GM23338 (cell line): ENCODE measurements around the gene CELA2A. TPM values are rescaled to one million over a fixed set of nuclear protein-coding genes. Genes with fewer than 3 reads are reported as not detected.

Experiments
- ATAC-seq: fragments of 200-7000 bp; cut with Tn5 transposase; 3 replicates; pipeline ENCODE4 v1.9.1; 2020
- DNase-seq: peaks from one replicate; pipeline ENCODE4 v3.0.0-alpha.2; 2015; ENCODE audit warnings: low spot score
- H2AFZ ChIP-seq: fragments of 200-600 bp; sonication (generic); 2 replicates; pipeline ENCODE4 v1.8.0; 2016; ENCODE audit warnings: antibody characterized with exemption, mild to moderate bottlenecking, moderate library complexity
- H3F3A ChIP-seq: fragments of 200-600 bp; sonication (generic); replicated peaks from 2 replicates; pipeline ENCODE4 v1.8.0; 2017; ENCODE audit warnings: antibody characterized with exemption, mixed run types, low read depth
- H3K27ac ChIP-seq: fragments of 200-600 bp; sonication (generic); 2 replicates; pipeline ENCODE4 v1.6.1; 2016; ENCODE audit warnings: low read depth
- H3K27me3 ChIP-seq: fragments of 200-600 bp; sonication (generic); 2 replicates; pipeline ENCODE4 v1.8.0; 2016; ENCODE audit warnings: mild to moderate bottlenecking, mixed run types, moderate library complexity; ENCODE audit not compliant: insufficient read depth
- H3K36me3 ChIP-seq: fragments of 200-600 bp; sonication (generic); 2 replicates; pipeline ENCODE4 v1.8.0; 2016; ENCODE audit warnings: mild to moderate bottlenecking; ENCODE audit not compliant: insufficient read depth
- H3K4me1 ChIP-seq: fragments of 200-600 bp; sonication (generic); 2 replicates; pipeline ENCODE4 v1.8.0; 2016; ENCODE audit warnings: mild to moderate bottlenecking, moderate library complexity; ENCODE audit not compliant: insufficient read depth
- H3K4me2 ChIP-seq: fragments of 200-600 bp; sonication (generic); 2 replicates; pipeline ENCODE4 v1.7.1; 2017; ENCODE audit warnings: mixed run types
- H3K4me3 ChIP-seq: fragments of 200-600 bp; sonication (generic); 2 replicates; pipeline ENCODE4 v1.6.1; 2016; ENCODE audit warnings: mixed run types
- H3K79me2 ChIP-seq: fragments of 200-600 bp; sonication (generic); replicated peaks from 2 replicates; pipeline ENCODE4 v1.8.0; 2017; ENCODE audit warnings: mild to moderate bottlenecking; ENCODE audit not compliant: insufficient read depth
- H3K9me2 ChIP-seq: fragments of 200-600 bp; sonication (generic); 2 replicates; pipeline ENCODE4 v1.8.0; 2017; ENCODE audit not compliant: insufficient read depth
- H4K20me1 ChIP-seq: fragments of 200-600 bp; sonication (generic); replicated peaks from 2 replicates; pipeline ENCODE4 v1.8.0; 2017; ENCODE audit warnings: mild to moderate bottlenecking; ENCODE audit not compliant: insufficient read depth
- H3K27ac Mint-ChIP-seq: 2 replicates; pipeline ENCODE4 v1.8.0; 2020; ENCODE audit warnings: inconsistent platforms, mild to moderate bottlenecking, moderate library complexity, mixed read lengths
- H3K27me3 Mint-ChIP-seq: 3 replicates; pipeline ENCODE4 v1.8.0; 2022; ENCODE audit warnings: low read depth, mild to moderate bottlenecking, moderate library complexity, mixed read lengths, inconsistent platforms; ENCODE audit not compliant: insufficient read depth, poor library complexity
- H3K36me3 Mint-ChIP-seq: 3 replicates; pipeline ENCODE4 v1.8.0; 2021; ENCODE audit warnings: low read depth, mild to moderate bottlenecking, inconsistent platforms, moderate library complexity, mixed read lengths
- H3K4me1 Mint-ChIP-seq: 3 replicates; pipeline ENCODE4 v1.8.0; 2020; ENCODE audit warnings: mild to moderate bottlenecking, inconsistent platforms, mixed read lengths
- H3K4me3 Mint-ChIP-seq: 3 replicates; pipeline ENCODE4 v1.8.0; 2021; ENCODE audit warnings: moderate library complexity, mild to moderate bottlenecking, inconsistent platforms, mixed read lengths
- H3K9me3 Mint-ChIP-seq: 3 replicates; pipeline ENCODE4 v1.8.0; 2020; ENCODE audit warnings: moderate library complexity, mild to moderate bottlenecking, inconsistent platforms, mixed read lengths
- CREB1 ChIP-seq: fragments of 250-450 bp; sonication (Bioruptor Pico); IDR thresholded peaks from 2 replicates; pipeline ENCODE4 v1.5.0; 2020; ENCODE audit warnings: low read depth, mild to moderate bottlenecking, moderate library complexity
- EZH2 ChIP-seq: fragments of 200-600 bp; sonication (generic); IDR thresholded peaks from one replicate; pipeline ENCODE4 v1.8.0; 2017; ENCODE audit warnings: antibody characterized with exemption, mild to moderate bottlenecking, low read depth; ENCODE audit not compliant: unreplicated experiment
- EZH2phosphoT487 ChIP-seq: fragments of 200-600 bp; sonication (generic); IDR thresholded peaks from one replicate; pipeline ENCODE4 v1.8.1; 2018; ENCODE audit warnings: antibody characterized with exemption; ENCODE audit not compliant: unreplicated experiment
- JUNB ChIP-seq: IDR thresholded peaks from one replicate; pipeline ENCODE4 v1.6.1; 2016; ENCODE audit warnings: antibody characterized with exemption; ENCODE audit not compliant: unreplicated experiment
- NANOG ChIP-seq: IDR thresholded peaks from 2 replicates; pipeline ENCODE4 v1.6.1; 2016; ENCODE audit warnings: antibody characterized with exemption, borderline replicate concordance
- POLR2AphosphoS5 ChIP-seq: IDR thresholded peaks from 2 replicates; pipeline ENCODE4 v1.6.1; 2016; ENCODE audit warnings: antibody characterized with exemption, low read depth
- STAT1 ChIP-seq: IDR thresholded peaks from one replicate; pipeline ENCODE4 v1.6.1; 2016; ENCODE audit warnings: antibody characterized with exemption; ENCODE audit not compliant: unreplicated experiment
- ZNF114 ChIP-seq: fragments of 250-450 bp; sonication (Bioruptor Pico); IDR thresholded peaks from 2 replicates; pipeline ENCODE4 v1.5.0; 2020; ENCODE audit warnings: mild to moderate bottlenecking, moderate library complexity
- ZNF331 ChIP-seq: fragments of 250-450 bp; sonication (Bioruptor Pico); IDR thresholded peaks from 2 replicates; pipeline ENCODE4 v1.5.0; 2020; ENCODE audit warnings: low read depth, mild to moderate bottlenecking, moderate library complexity
- polyA plus RNA-seq: library from polyadenylated mRNA; unstranded; fragments of >200 nt; fragmentation: Nextera tagmentation; extraction: Ambion mirVana; gene quantifications from 2 replicates; pipeline ENCODE4 v1.2.1, GENCODE V29; 2016
- total RNA-seq: library from RNA; depleted of rRNA; stranded (reverse); fragments of >200 nt; shearing (Covaris generic); gene quantifications from 2 replicates; pipeline ENCODE4 v1.2.3, GENCODE V29; 2014
- TF ChIP-seq, protein P1 (sequence below): fragments of 250-450 bp; sonication (Bioruptor Pico); IDR thresholded peaks from 2 replicates; pipeline ENCODE4 v1.5.0; 2020; ENCODE audit warnings: mild to moderate bottlenecking, moderate library complexity
- TF ChIP-seq, protein P2 (sequence below): IDR thresholded peaks from one replicate; pipeline ENCODE4 v1.6.1; 2018; ENCODE audit warnings: antibody characterized with exemption; ENCODE audit not compliant: unreplicated experiment
- TF ChIP-seq, protein P3 (sequence below): IDR thresholded peaks from 2 replicates; pipeline ENCODE4 v1.6.1; 2016; ENCODE audit warnings: antibody characterized with exemption

Gene CELA2A
- total and polyA plus RNA-seq, 2 experiments from 2014 or later, result not detected

DNA sequence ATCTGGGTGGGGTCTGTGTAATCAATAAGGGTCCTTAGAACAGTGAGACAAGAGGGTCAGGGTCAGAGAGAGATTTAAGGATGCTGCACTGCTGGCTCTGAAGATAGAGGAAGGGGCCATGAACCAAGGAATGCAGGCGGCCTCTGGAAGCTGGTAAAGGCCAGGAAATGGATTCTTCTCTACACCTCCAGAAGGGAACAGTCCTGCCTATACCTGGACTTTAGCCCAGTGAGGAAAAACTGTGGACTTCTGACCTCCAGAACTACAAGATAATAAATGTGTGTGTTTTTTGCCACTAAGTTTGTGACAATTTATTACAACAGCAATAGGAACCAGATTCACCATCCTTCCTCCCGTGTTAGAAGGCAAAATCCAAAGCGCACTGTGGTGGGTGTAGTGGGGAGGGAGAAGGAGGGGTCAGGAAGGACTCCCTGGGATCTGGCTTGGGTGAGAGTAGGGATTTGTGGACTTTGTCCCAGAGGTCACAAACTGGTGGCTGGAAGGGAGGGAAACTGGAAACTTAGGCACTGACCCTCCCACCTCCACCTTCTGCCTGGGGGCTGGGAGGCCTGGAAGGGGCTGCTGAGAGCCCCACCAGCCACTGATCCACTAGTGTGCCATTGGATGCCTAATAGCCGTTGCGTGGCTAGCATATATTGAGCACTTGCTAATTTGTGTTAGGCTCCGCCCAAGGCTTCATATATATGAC is 5.4 kb upstream of the CELA2A start:
- H3K27me3 ChIP-seq, result no peaks in the 10 kb centered on the region
- H3K27ac ChIP-seq, result no peak overlapping the region
- H3K9me2 ChIP-seq, result no peaks in the 10 kb centered on the region
- H3K27me3 Mint-ChIP-seq, result peaks cover 10% of the 10 kb centered on the region
- H3F3A ChIP-seq, result no peaks in the 10 kb centered on the region
- no peak overlapping the region for H3K4me2 ChIP-seq
- no peaks in the 10 kb centered on the region for H3K36me3 ChIP-seq
- no peak overlapping the region for H3K4me3 ChIP-seq
- no peak overlapping the region for H3K27ac Mint-ChIP-seq
- ATAC-seq, result no peak
- H3K4me1 Mint-ChIP-seq, result peaks cover 6% of the 10 kb centered on the region; the same call in 1 of the 3 replicates
- H3K9me3 Mint-ChIP-seq, result peaks cover 4% of the 10 kb centered on the region
- no peak for DNase-seq
- no peak overlapping the region for H2AFZ ChIP-seq
- no peaks in the 10 kb centered on the region; the same call in 2 of the 3 replicates for H3K36me3 Mint-ChIP-seq
- no peaks in the 10 kb centered on the region for H3K79me2 ChIP-seq
- H3K4me1 ChIP-seq, result no peaks in the 10 kb centered on the region
- H4K20me1 ChIP-seq, result no peaks in the 10 kb centered on the region
- TF ChIP-seq, protein P1, sequence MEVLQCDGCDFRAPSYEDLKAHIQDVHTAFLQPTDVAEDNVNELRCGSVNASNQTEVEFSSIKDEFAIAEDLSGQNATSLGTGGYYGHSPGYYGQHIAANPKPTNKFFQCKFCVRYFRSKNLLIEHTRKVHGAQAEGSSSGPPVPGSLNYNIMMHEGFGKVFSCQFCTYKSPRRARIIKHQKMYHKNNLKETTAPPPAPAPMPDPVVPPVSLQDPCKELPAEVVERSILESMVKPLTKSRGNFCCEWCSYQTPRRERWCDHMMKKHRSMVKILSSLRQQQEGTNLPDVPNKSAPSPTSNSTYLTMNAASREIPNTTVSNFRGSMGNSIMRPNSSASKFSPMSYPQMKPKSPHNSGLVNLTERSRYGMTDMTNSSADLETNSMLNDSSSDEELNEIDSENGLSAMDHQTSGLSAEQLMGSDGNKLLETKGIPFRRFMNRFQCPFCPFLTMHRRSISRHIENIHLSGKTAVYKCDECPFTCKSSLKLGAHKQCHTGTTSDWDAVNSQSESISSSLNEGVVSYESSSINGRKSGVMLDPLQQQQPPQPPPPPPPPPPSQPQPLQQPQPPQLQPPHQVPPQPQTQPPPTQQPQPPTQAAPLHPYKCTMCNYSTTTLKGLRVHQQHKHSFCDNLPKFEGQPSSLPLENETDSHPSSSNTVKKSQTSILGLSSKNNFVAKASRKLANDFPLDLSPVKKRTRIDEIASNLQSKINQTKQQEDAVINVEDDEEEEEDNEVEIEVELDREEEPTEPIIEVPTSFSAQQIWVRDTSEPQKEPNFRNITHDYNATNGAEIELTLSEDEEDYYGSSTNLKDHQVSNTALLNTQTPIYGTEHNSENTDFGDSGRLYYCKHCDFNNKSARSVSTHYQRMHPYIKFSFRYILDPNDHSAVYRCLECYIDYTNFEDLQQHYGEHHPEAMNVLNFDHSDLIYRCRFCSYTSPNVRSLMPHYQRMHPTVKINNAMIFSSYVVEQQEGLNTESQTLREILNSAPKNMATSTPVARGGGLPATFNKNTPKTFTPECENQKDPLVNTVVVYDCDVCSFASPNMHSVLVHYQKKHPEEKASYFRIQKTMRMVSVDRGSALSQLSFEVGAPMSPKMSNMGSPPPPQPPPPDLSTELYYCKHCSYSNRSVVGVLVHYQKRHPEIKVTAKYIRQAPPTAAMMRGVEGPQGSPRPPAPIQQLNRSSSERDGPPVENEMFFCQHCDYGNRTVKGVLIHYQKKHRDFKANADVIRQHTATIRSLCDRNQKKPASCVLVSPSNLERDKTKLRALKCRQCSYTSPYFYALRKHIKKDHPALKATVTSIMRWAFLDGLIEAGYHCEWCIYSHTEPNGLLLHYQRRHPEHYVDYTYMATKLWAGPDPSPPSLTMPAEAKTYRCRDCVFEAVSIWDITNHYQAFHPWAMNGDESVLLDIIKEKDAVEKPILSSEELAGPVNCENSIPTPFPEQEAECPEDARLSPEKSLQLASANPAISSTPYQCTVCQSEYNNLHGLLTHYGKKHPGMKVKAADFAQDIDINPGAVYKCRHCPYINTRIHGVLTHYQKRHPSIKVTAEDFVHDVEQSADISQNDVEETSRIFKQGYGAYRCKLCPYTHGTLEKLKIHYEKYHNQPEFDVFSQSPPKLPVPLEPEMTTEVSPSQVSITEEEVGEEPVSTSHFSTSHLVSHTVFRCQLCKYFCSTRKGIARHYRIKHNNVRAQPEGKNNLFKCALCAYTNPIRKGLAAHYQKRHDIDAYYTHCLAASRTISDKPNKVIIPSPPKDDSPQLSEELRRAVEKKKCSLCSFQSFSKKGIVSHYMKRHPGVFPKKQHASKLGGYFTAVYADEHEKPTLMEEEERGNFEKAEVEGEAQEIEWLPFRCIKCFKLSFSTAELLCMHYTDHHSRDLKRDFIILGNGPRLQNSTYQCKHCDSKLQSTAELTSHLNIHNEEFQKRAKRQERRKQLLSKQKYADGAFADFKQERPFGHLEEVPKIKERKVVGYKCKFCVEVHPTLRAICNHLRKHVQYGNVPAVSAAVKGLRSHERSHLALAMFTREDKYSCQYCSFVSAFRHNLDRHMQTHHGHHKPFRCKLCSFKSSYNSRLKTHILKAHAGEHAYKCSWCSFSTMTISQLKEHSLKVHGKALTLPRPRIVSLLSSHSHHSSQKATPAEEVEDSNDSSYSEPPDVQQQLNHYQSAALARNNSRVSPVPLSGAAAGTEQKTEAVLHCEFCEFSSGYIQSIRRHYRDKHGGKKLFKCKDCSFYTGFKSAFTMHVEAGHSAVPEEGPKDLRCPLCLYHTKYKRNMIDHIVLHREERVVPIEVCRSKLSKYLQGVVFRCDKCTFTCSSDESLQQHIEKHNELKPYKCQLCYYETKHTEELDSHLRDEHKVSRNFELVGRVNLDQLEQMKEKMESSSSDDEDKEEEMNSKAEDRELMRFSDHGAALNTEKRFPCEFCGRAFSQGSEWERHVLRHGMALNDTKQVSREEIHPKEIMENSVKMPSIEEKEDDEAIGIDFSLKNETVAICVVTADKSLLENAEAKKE (CRISPR knock-in tag), result no peak
- no peak for TF ChIP-seq ZNF114
- TF ChIP-seq, protein P2, sequence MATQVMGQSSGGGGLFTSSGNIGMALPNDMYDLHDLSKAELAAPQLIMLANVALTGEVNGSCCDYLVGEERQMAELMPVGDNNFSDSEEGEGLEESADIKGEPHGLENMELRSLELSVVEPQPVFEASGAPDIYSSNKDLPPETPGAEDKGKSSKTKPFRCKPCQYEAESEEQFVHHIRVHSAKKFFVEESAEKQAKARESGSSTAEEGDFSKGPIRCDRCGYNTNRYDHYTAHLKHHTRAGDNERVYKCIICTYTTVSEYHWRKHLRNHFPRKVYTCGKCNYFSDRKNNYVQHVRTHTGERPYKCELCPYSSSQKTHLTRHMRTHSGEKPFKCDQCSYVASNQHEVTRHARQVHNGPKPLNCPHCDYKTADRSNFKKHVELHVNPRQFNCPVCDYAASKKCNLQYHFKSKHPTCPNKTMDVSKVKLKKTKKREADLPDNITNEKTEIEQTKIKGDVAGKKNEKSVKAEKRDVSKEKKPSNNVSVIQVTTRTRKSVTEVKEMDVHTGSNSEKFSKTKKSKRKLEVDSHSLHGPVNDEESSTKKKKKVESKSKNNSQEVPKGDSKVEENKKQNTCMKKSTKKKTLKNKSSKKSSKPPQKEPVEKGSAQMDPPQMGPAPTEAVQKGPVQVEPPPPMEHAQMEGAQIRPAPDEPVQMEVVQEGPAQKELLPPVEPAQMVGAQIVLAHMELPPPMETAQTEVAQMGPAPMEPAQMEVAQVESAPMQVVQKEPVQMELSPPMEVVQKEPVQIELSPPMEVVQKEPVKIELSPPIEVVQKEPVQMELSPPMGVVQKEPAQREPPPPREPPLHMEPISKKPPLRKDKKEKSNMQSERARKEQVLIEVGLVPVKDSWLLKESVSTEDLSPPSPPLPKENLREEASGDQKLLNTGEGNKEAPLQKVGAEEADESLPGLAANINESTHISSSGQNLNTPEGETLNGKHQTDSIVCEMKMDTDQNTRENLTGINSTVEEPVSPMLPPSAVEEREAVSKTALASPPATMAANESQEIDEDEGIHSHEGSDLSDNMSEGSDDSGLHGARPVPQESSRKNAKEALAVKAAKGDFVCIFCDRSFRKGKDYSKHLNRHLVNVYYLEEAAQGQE, result no peak
- TF ChIP-seq POLR2AphosphoS5, result no peak
- TF ChIP-seq NANOG, result no peak
- TF ChIP-seq EZH2, result no peak
- TF ChIP-seq, protein P3, sequence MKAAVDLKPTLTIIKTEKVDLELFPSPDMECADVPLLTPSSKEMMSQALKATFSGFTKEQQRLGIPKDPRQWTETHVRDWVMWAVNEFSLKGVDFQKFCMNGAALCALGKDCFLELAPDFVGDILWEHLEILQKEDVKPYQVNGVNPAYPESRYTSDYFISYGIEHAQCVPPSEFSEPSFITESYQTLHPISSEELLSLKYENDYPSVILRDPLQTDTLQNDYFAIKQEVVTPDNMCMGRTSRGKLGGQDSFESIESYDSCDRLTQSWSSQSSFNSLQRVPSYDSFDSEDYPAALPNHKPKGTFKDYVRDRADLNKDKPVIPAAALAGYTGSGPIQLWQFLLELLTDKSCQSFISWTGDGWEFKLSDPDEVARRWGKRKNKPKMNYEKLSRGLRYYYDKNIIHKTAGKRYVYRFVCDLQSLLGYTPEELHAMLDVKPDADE, result no peak
- TF ChIP-seq EZH2phosphoT487, result no peak
- TF ChIP-seq JUNB, result no peak
- TF ChIP-seq STAT1, result no peak
- no peak for TF ChIP-seq CREB1
- no peak for TF ChIP-seq ZNF331 (CRISPR knock-in tag)
- H3K4me3 Mint-ChIP-seq, result no peak overlapping the region
